AG04449 (cell line): Measurements from ENCODE around the gene MSI2.

Source experiments
- CTCF ChIA-PET: fragments of 350-600 bp; formaldehyde crosslinking; extraction: SDS; loops from one replicate; lab custom pipeline; 2021; ENCODE audit warnings: antibody characterized with exemption; lab: Yijun Ruan, JAX
- POLR2A ChIA-PET: fragments of 400-600, 350-600 bp; formaldehyde crosslinking; extraction: SDS; loops from one replicate; lab custom pipeline; 2020; ENCODE audit warnings: antibody characterized with exemption, inconsistent platforms; lab: Yijun Ruan, JAX
- DNase-seq: peaks from one replicate; pipeline ENCODE4 v3.0.0-alpha.2; 2010; ENCODE audit warnings: low read depth, low spot score
- H3K4me3 ChIP-seq: 2 replicates; pipeline ENCODE4 v1.5.1; 2011; ENCODE audit warnings: low read depth, mild to moderate bottlenecking, control low read depth, low read length
- CTCF ChIP-seq: IDR thresholded peaks from one replicate; pipeline ENCODE4 v1.5.1; 2011; ENCODE audit warnings: mild to moderate bottlenecking, moderate library complexity, low read length, control low read depth, inconsistent platforms; ENCODE audit not compliant: insufficient read depth; ENCODE audit errors: missing control alignments

The MSI2 gene

GRCh38 chr17:57649191-57649590 is 392.9 kb downstream of the MSI2 start:
- CTCF ChIA-PET: interaction anchor here (1.7 to 1.8 kb wide), 2 partner anchors 23 to 51 kb away, joined by 4 to 10 read pairs; no protein-coding TSS in a partner anchor
- no peak overlapping the region for H3K4me3 ChIP-seq
- no peak for DNase-seq
- POLR2A ChIA-PET: no interaction called here
- no peak for TF ChIP-seq CTCF

DNA sequence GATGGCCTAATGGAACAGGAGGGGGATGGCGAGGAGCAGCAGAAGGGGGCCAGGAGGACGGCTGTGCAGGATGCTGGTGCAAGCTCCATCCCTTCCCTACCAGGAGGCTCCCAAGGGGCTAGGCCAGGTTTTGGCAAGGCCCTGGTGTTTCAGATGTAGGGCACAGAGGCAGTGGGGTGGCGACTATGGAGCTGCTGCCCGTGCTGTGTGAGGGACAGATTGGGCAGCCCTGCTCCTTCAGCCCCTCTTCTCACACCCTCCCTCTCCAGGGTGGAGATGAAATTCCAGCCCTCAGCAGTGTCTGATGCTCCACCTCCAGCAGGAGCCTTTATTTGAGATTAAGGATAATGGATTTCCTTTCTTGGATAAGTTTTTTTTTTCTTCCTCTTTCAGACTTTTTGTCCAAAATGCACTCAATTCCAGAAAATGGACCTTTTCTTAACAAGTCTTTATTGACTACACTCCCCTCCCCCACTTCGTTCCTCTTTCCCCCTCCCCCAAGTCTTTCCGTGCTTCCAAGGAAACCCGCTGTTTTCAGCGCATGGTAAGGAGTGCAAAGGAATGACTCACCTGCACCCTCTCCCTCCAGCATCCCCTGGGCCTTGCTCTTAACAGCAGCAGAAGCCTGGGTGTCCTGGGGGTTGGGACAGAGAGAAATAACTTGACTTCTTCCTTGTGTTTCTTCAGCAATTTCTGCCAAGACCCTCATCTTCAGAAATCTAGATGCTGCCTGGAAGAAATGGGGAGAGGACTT is 393.6 kb downstream of the MSI2 start:
- no peak for DNase-seq
- no peak for TF ChIP-seq CTCF
- CTCF ChIA-PET: interaction anchor here (1.7 to 1.8 kb wide), 2 partner anchors 22 to 52 kb away, joined by 4 to 10 read pairs; no protein-coding TSS in a partner anchor
- no peak overlapping the region for H3K4me3 ChIP-seq
- POLR2A ChIA-PET: no interaction called here

GRCh38 chr17:57650548-57650947 is 394.2 kb downstream of the MSI2 start:
- ChIA-PET CTCF (interaction anchor here (1.7 to 1.8 kb wide), 3 partner anchors 12 to 52 kb away, joined by 4 to 10 read pairs (median 8); no protein-coding TSS in a partner anchor), POLR2A (no interaction called here)
- no peak for DNase-seq
- no peak for TF ChIP-seq CTCF
- no peak overlapping the region for H3K4me3 ChIP-seq

DNA sequence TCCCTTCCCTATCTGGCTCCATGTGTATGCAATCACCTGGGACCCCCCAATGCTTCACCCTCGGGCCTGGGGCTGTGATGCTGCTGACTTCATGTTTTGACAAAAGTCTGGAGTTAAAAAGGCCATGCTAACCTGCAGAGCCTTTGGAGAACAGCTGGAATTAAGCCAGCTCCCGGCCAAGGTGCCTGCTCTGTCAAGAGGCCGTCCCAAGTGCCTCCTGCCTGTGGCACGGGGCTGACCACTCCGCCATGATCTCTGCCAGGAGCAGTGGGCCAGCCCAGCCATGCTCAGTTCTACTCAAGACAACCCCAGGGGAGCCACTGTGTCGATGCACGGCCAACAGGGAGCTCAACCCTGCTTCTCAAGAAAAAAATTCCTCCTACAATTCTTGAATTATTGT is 395.1 kb downstream of the MSI2 start:
- ChIA-PET POLR2A (no interaction called here), CTCF (interaction anchor here (1.2 to 1.7 kb wide), 2 partner anchors 11 to 21 kb away, joined by 4 to 8 read pairs; no protein-coding TSS in a partner anchor)
- H3K4me3 ChIP-seq: no peak overlapping the region
- no peak for DNase-seq
- no peak for TF ChIP-seq CTCF

DNA sequence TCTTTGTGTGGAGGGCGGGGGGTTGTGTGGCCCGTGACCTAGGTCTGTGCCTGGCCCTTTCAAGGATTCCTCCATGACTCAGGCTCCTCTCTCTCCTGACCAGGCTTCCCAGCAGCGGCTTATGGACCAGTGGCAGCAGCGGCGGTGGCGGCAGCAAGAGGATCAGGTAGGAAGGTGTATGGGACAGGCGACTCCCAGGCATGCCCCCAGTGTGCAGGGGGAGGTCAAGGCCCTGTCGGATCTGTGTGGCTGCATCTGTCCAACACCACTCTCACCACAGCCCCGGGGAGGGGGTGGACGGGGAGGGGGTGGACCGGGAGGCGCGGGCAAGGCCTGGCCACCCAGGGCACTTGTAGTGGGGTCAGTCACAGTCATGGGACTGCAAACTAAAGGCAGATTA is 395.7 kb downstream of the MSI2 start:
- TF ChIP-seq CTCF: no peak
- ChIA-PET CTCF (interaction anchor here (1.2 to 1.7 kb wide), 2 partner anchors 10 to 20 kb away, joined by 4 to 8 read pairs; no protein-coding TSS in a partner anchor), POLR2A (no interaction called here)
- DNase-seq: no peak
- no peak overlapping the region for H3K4me3 ChIP-seq

GRCh38 chr17:57652811-57653210 is 396.5 kb downstream of the MSI2 start:
- no peak for TF ChIP-seq CTCF
- H3K4me3 ChIP-seq: no peak overlapping the region
- CTCF ChIA-PET: no interaction called here
- DNase-seq: no peak
- POLR2A ChIA-PET: no interaction called here
